GM21737 (cell line): ENCODE measurements around the gene SMAD9.

Source experiments
- ATAC-seq: cut with Tn5 transposase; IDR thresholded peaks from one replicate; pipeline ENCODE4 v1.9.1; 2021; ENCODE audit warnings: mild to moderate bottlenecking, moderate library complexity; ENCODE audit not compliant: unreplicated experiment

SMAD9 gene

DNA sequence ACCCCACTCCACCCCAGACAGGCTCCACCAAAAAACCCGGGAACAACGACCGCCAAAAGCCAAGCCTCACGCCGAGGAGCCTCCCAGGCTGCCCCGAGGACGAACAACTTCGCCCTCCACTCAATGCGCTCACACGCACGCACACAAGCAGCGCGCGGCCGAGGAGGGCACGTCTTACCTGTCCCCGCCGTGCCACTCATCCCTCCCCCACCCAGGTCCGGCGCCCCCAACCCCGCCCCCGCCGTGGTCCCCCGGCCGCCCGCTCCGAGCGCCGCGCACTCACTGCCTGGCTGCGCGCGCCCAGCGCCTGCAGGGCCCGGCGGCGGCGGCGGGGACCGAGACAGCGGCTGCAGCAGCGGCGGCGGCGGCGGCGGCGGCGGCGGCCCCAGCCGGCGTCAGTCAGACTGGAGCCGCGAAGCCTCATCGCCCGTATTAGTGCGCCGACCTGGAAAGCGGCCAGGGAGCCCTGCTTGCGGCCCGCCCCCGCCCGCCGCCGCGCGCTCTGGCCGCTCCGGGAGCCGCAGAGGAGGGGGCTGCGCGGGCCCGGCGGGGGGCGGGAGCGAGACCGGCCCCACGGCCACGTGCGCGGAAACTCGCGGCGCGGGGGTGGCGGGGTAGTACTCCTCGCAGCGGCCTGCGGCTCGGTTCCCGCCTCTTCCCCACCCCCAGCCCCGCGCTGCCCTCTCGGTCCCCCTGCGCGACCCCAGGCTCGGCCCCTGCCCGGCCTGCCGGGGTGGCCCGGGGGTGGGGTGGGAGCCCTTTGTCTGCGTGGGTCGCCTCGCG lies at the start of gene SMAD9:
TSS of gene SMAD9 (minus strand) at position 406 of the 783 bp plus-strand sequence. CDS start 40,549 bp downstream, outside the sequence.
- ATAC-seq = no peak

DNA sequence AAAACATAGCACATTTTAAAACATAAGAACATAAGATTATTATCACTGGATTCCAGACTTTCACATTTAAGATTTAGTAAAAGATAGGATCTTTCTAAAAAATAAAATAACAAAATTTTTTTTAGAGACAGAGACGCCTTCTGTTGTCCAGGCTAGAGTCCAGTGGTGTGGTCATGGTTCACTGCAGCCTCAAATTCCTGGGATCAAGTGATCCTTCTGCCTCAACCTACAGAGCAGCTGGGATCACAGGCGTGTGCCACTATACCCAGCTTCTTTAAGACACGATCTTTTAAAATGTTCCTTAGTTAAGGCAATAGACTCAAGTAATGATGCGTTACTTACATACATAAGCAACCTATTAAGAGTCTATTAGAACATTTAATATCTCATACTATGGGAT lies 46.4 kb upstream of the SMAD9 start:
- no peak for ATAC-seq

- no peak for ATAC-seq
Observed at GRCh38 chr13:36965767-36966166, 45.7 kb upstream of the SMAD9 start.

DNA sequence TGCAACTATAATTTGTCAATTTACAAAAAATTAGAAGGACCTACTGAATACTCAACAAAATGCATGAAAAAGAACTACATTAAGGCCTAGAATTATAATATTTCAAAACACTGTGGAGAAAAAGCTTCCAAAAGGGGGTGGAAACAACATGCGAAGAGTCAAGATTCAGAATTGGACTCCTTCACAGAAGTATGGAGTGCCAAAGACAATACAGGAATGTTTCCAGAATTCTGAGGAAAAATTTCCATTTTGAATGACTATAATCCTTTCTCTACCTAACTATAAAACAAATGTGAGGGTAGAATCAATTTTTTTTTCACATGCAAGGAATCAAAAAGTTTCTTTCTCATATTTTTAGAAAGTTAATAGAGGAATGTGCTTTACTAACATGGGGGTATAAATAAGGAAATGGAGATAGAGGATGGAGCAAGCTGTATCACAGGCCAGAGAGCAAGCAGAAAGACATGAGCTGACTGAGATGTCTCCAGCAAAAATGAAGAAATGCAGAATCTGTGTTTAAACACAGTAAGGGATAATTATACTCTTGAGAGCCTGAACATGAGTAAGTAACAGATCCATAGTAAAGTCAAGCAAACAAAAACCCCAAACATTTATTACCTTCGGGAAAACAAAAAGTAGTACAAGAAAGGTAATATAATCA lies 39.5 kb upstream of the SMAD9 start:
- ATAC-seq = no peak

- no peak for ATAC-seq
Observed at GRCh38 chr13:36954542-36954941, 34.5 kb upstream of the SMAD9 start.

- ATAC-seq = no peak
Observed at GRCh38 chr13:36950920-36951319, 30.9 kb upstream of the SMAD9 start.

GRCh38 chr13:36950330-36950729 lies 30.3 kb upstream of the SMAD9 start:
- no peak for ATAC-seq

DNA sequence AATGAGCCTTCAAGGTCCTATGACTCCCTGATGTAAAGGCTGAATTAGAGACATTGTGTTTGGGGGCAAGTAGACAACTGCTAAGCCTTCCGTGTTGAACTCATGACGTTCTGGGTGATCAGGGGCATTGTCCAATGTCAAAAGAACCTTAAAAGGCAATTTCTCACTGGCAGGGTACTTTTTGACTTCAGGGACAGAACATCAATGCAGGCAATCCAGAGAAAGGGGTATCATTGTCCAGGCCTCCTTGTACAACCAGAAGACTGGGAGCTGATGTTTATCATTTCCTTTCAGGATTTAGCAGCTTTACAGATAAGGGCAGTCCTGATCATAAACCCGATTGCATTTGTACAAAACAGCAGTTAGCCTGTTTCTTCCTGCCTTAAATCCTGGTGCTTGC lies 25.0 kb upstream of the SMAD9 start:
- ATAC-seq = no peak

DNA sequence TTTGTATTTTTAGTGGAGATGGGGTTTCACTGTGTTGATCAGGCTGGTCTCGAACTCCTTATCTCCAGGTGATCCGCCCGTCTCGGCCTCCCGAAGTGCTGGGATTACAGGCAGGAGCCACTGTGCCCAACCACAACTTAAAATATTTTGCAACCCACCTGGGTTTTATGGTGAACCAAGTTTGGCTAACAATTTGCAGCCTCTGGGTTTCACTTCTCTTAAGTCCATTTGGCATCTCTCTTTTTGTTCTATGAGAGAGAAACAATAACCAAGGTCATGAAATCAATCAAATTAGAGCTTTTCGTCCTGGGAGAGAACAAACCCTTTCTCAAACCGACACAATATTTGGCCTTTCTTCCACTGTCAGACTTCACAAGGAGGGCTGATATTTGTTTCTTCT lies 5.6 kb upstream of the SMAD9 start:
- no peak for ATAC-seq

DNA sequence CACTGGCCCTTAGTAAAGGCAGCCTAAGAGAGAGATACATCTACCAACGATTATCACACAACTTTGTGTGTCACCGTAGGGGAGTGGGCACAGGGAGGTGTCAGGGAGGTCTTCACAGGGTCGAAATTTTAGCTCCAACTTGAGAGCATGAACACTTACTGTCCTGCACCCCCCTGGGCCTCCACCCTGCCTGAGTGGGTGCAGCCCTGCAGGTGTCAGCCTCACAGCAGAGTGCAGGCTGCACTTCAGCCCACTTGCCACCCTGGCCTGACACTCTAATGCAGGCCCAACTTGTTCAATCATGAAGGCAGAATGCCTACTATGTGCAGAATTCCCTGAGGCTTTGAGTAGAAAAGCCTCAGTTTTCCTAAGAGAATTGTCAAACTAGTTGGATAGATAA lies 4.0 kb upstream of the SMAD9 start:
- no peak for ATAC-seq

DNA sequence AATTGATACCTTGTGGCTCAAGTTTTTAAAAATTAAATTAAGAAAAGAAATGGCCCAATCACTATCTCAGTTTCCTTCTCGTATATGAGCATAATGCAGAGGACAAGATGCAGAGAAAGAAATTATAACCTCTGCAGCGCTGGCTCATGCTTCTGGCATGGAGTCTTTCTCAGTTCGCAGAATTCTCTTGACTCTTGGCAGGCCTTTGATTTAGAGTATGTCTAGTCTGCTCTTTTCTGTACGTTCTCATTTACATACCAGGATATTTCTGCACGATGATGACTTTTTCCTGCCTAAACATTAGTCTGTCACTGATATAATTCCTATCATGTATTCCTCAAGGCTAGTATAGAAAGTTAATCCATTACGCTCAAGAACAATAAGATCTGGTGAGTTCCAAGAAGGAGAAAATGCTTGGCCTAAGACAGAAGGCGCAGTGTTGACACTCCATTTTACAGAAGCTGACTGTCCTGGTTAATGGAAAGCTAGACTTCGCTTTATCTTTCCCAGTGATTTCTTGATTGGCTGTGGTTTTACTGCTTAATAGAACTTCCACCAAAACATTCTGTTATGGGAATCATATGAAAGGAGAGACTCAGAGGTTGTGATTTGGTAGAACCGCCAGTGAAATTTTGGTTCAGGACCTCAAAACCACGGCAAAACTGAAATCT lies 1.7 kb upstream of the SMAD9 start:
- ATAC-seq = no peak

GRCh38 chr13:36920616-36921185 lies 663 bp upstream of the SMAD9 start:
- ATAC-seq = no peak

GRCh38 chr13:36919171-36919832 lies 736 bp downstream of the SMAD9 start:
- ATAC-seq = no peak

GRCh38 chr13:36918246-36919131 lies 1.5 kb downstream of the SMAD9 start:
- ATAC-seq = no peak

- no peak for ATAC-seq
Observed at GRCh38 chr13:36917311-36917710, 2.7 kb downstream of the SMAD9 start.

DNA sequence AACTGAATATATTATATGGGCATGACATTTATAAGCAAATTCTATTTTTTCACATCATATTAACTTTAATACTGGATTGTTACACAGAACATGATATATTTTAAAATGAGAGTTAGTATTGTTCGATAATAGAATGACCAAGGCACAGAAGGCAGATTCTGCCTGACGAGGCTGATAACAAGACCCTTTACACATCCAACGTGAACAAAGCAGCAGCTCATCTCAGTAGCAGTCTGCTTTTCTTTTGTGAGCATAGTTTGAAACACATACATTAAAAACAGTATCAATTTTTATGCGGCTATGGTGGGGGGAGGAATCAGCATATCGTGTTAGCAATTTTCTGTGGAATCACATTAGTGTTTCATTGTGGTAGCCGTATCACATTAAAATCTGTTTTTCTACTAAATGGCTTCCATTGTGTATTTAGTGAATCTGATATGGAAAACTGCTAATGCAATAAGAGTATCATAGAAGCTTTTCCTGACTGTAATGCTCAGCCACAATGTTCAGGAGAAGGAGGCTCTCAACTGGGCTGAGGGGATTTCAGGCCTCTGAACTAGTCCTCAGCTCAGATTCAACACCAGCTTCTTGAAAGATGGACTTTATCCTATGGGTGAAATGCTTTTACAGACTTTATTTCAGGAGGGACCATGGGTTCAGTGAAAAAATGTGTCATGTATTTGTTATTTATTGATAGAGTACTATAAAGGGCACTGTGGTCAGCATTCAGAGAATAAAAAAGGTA lies 4.0 kb downstream of the SMAD9 start:
- ATAC-seq = no peak

DNA sequence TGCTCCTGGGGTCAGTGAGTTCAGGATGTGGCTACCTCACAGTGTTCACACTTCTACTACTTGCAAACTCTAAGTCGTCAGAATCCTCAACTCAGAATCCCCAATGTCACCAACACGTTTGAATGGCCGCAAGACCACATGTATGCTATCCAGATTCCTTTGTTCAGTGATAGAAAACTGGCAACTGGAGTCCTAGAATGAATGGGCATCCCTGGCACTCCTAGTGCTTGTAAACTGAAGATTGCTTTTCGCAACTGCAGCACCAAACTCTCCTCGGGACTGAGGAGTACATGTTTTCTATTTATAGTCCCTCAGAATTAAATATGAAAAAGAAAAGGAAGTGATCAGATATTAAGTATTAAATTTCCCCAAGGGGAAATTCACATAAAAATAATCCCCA lies 4.9 kb downstream of the SMAD9 start:
- ATAC-seq = no peak

DNA sequence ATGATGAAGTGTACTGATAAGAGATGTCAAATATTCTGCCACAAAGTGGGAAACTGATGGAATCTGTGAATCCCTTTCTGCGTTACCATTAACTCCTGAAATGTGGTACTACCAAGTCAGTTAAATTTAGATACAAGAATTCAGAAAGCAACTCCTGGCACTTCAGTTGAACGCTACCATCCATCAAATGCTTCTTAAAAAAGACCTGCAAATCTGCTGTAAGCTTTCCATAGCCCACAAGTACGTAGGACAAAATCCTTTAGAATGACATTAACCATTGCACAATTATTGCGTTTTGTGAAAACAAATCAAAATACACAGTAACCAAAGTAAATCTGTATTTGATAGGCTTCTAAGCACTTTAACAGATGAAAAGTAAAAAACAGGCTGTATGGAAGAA lies 5.4 kb downstream of the SMAD9 start:
- no peak for ATAC-seq

GRCh38 chr13:36913463-36913862 lies 6.6 kb downstream of the SMAD9 start:
- ATAC-seq = no peak
